Loucy (cell line): ENCODE results near the gene CIB2.

Experiments
- CTCF ChIP-seq: fragments of 200-600 bp; sonication (generic); conservative IDR thresholded peaks from 2 replicates; pipeline ENCODE4 v1.5.1; 2014; ENCODE audit warnings: mild to moderate bottlenecking, antibody characterized with exemption, low read length
- EZH2phosphoT487 ChIP-seq: fragments of 200-600 bp; IDR thresholded peaks from 2 replicates; pipeline ENCODE4 v1.6.1; 2018; ENCODE audit warnings: antibody characterized with exemption, mild to moderate bottlenecking, moderate library complexity, borderline replicate concordance

GRCh38 chr15:78155355-78155939, 24.2 kb upstream of the CIB2 start:
- TF ChIP-seq CTCF (no peak), EZH2phosphoT487 (no peak)
